Astrocyte of the cerebellum (primary cell): Measurements from ENCODE around the gene KCNMA1.

ENCODE experiments used
- DNase-seq: peaks from one replicate; pipeline ENCODE4 v3.0.0-alpha.2; 2011; ENCODE audit warnings: low read depth
- H3K4me3 ChIP-seq: 2 replicates; pipeline ENCODE4 v1.5.1; 2011; ENCODE audit warnings: mild to moderate bottlenecking, low read depth, low read length, moderate library complexity
- in situ Hi-C: cut with HindIII; loops from 2 replicates; pipeline ENCODE4 v1.10.0; 2017; ENCODE audit warnings: low sequenced_read_pairs
- TF ChIP-seq, protein P1 (sequence below): IDR thresholded peaks from 2 replicates; pipeline ENCODE4 v1.5.1; 2012; ENCODE audit warnings: low read length, low read depth, moderate library complexity, mild to moderate bottlenecking; ENCODE audit errors: missing control alignments

The KCNMA1 gene

DNA sequence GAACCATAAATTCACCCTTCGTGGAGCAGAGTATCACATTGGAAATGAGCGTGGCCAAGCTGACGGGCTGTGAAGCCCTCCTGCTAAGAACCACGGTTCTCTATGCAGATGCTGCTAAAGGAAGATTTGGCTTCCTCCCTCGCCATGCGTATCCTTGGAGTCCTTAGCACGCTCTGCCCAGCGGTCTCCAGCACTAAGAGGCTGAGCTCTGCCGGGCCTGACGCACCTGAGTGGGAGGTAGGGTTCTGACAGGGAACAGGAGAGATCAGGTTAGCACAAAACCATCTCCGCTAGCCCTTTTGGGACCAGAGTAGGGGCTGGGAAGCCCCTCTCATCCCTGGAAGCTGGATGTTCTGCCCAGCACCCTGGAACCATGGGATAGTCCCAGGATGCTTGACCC, 225.8 kb downstream of the KCNMA1 start:
- TF ChIP-seq, protein P1, sequence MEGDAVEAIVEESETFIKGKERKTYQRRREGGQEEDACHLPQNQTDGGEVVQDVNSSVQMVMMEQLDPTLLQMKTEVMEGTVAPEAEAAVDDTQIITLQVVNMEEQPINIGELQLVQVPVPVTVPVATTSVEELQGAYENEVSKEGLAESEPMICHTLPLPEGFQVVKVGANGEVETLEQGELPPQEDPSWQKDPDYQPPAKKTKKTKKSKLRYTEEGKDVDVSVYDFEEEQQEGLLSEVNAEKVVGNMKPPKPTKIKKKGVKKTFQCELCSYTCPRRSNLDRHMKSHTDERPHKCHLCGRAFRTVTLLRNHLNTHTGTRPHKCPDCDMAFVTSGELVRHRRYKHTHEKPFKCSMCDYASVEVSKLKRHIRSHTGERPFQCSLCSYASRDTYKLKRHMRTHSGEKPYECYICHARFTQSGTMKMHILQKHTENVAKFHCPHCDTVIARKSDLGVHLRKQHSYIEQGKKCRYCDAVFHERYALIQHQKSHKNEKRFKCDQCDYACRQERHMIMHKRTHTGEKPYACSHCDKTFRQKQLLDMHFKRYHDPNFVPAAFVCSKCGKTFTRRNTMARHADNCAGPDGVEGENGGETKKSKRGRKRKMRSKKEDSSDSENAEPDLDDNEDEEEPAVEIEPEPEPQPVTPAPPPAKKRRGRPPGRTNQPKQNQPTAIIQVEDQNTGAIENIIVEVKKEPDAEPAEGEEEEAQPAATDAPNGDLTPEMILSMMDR, result no peak
- in situ Hi-C loops, result no loop called here
- no peak for DNase-seq
- H3K4me3 ChIP-seq, result no peak overlapping the region

DNA sequence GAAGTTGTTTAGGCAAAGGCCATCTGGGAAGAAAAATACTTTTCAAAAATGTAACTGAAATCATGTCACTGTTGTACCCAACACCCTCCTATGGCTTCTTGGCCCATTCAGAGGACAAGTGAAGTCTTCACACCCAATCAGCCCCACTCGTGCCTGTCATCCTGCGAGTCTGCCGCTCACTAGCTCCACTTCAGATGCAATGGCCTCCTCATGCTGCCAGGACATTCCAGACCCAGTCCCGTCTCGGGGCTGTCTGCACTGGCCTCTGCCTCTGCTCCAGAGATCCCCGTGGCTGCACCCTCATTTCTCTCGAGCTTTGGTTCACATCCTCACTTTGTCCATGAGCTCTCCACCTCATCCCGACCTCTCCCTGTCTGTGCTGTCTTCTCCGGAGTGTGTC, 227.1 kb downstream of the KCNMA1 start:
- DNase-seq, result no peak
- TF ChIP-seq, protein P1, result no peak
- in situ Hi-C loops, result no loop called here
- no peak overlapping the region for H3K4me3 ChIP-seq

GRCh38 chr10:77409697-77410471, 227.7 kb downstream of the KCNMA1 start:
- TF ChIP-seq, protein P1, result no peak
- no peak for DNase-seq
- in situ Hi-C loops, result no loop called here

GRCh38 chr10:77408259-77408658, 229.3 kb downstream of the KCNMA1 start:
- in situ Hi-C loops, result no loop called here
- DNase-seq, result no peak
- TF ChIP-seq, protein P1, result no peak
- no peak overlapping the region for H3K4me3 ChIP-seq

More at GRCh38 chr10:77409697-77410471, 227.7 kb downstream of the KCNMA1 start:
- no peak overlapping the region for H3K4me3 ChIP-seq

GRCh38 chr10:77406764-77407430, 230.7 kb downstream of the KCNMA1 start:
- no peak overlapping the region for H3K4me3 ChIP-seq
- TF ChIP-seq, protein P1, result no peak
- in situ Hi-C loops, result no loop called here
- DNase-seq, result no peak

- in situ Hi-C loops, result no loop called here
- DNase-seq, result no peak
- TF ChIP-seq, protein P1, result no peak
- H3K4me3 ChIP-seq, result no peak overlapping the region
These were observed 231.8 kb downstream of the KCNMA1 start for GRCh38 chr10:77405771-77406241.
